ENCODE data around the gene PLK2.

The PLK2 gene

DNA sequence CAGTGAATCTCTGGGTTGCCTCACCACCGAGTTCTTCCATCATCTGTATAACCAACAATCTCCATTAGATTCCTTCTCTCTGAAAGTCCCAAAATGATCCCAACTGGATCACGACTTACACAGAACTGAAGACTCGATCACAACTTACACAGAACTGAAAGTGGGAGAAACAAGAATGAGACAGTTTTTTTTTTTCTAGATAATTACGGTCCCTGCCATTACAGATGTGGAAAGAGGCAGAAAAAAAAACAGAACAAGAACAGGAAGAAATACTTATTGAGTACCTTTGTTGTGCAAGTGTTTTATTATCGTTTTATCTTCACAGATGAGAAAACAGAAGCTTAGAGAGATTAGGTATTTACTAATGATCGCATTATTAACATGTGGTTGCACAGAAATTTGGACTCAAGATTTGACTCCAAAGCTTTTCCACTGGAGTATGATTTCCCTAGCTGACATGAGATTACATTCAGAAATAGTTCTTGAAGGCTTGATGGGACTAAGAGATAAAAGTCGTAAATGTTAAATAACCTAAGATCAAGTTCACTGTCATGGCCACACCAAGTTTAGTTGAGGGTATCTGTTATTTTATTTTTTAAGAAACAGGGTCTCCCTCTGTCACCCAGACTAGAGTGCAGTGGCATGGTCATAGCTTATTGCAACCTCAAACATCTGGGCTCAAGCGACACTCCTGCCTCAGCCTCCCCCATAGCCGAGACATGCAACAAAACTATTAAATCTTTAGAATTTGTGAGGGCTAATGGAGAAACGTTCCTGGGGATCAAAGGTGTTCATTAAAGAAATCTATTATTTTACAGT is 8.9 kb downstream of the PLK2 start:
- DNase-seq (ENCODE audit: low spot score), result no peak

DNA sequence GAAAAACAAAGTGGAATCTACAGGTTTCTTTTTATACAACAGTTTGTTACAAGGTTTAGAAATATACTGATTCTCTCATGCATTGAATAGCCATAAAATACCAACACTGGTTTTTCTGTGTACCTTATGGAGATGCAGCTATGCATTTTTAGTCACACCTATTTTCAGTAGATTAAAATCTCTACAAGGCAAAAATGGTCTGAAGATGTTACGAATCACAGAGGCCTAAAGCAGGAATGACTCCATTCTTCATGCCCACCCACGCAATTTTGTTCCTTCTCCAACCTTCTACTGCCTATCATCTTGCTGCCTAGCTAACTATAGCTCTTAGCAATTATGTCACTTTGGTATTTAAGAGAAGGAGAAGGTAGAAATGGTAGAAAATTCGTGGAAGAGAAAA is 9.9 kb downstream of the PLK2 start:
- DNase-seq (ENCODE audit: low spot score), result no peak

DNA sequence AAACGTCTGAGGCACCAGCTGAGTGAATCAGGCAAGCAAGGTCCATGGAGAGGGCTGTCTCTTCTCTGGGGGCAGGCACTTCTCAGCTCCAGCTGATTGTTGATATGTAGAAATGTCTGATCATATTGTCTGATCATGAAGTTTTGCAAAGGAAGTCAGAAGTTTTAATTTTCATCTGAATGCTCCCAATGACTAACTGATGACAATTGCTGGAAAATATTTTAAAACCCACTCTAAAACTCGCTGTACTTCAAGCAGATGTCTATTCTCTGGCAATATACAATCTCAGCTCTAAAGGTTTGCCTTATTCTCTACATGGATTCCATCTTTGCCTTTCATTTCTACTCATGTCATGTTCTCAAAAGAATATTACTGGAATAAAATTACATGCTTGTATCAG is 12.7 kb downstream of the PLK2 start:
- DNase-seq (ENCODE audit: low spot score), result no peak

DNA sequence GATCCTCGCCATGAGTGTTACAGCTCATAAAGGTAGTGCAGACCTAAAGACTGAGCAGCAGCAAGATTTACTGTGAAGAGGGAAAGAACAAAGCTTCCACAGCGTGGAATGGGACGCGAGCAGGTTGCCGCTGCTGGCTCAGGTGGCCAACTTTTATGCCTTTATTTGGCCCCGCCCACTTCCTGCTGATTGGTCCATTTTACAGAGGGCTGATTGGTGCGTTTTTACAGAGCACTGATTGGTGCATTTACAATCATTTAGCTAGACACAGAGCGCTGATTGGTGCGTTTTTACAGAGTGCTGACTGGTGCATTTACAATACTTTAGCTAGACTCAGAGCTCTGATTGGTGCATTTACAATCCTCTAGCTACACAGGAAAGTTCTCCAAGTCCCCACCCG is 13.9 kb downstream of the PLK2 start:
- no peak for DNase-seq (ENCODE audit: low spot score)

DNA sequence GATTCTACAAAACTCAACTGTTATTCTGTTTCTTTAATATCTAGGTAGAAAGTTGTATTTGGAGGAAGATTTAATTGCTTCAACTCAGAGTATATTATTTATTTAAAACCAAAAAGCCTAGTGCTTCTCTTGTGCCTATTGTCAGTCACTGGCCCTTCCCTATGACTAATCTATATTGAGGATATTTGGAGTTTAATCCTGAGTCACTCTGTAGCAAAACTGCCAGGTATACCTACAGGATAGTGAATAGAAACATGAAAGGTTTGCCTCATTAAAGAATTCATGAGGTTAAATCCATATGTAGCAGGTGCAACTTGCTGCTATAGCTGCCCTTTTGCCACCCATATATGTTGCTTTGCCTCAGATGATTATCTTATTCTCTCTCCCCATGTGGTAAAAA is 15.1 kb downstream of the PLK2 start:
- DNase-seq (ENCODE audit: low spot score), result no peak

DNA sequence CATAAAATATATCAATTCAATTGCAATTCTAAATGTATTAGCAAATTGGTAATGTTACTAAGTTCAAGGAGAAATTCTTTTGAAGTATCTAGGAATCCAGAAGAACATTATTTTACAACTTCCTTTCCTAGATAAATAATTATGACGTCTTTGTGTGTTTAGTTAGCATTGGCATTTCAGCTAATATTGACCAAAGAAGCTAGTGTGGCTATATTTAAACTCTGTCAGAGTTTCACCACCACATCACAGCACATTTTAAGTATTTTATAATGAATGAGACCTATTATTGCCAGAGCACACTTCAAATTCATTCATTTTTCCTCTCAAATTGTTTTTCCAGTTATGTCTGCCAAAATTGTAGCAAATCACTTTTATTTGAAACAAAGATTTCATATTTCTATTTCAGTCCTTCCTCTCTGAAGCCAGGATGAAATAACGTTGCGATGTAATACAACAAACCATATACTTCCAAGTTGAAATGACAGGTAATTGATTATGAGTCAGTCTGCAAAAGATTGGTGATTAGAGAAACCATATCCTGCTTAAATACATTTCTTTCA is 18.9 kb downstream of the PLK2 start:
- DNase-seq (ENCODE audit: low spot score), result no peak

DNA sequence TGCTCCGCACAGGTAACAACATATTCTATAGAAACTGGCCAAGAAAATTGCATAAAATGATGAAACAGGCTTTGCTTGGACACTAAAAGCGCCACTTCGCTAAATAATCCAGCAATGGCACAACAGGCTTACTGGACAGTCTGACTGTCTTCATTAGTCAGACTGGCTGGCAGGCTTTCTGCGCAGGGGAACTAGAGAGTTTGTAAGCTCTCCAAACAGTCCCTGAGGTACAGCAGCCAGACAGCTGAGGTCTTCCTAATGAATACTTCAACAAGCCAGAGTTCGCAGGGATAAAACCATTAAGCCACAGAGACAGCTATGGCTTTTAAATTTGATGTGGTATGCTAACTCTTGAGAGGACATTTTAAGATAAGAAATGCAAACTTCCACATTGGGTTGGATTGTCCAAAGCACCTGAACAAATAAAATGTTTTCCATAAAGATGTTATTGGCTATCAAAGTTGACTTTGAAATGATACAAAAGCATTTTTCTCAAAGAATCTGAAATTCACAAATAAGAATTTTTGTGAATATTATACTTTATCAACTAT is 20.7 kb downstream of the PLK2 start:
- no peak for DNase-seq (ENCODE audit: low spot score)

DNA sequence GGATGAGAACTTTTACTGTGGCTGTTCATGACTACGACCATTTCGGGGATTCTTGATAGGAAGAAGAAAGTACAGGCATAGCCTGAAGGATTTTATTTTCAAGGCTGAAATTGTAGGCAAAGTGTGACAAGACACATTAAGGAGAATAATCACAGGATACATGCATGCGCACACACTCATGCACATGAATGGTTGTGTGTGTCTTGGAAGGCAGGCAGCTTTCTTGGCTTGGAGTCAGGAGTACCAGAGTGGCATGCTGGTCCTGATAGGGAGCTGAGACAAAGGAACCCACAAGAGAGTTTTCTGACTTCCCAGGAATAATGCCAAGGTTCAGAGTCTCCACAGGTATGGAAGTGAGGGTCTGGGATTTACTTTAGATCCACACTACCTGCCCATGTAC is 22.2 kb downstream of the PLK2 start:
- DNase-seq (ENCODE audit: low spot score), result no peak

DNA sequence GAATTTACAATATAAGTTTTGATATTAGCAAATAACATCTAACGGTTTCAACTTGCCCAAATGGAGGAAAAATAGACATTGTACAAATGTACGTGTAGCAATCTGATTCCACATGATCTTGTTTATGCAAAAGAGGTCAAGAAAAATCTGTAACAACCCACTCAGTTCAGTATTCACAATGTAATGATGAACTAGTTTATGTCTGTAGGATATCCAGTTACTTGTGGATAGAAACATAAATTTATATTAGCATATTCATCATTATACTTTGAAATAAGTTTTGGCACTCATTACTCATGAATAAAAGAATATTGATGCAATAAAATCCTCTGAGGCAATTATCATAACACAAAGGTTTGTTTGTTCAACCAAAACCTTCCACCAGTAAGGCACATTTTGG is 28.1 kb downstream of the PLK2 start:
- DNase-seq (ENCODE audit: low spot score), result no peak

DNA sequence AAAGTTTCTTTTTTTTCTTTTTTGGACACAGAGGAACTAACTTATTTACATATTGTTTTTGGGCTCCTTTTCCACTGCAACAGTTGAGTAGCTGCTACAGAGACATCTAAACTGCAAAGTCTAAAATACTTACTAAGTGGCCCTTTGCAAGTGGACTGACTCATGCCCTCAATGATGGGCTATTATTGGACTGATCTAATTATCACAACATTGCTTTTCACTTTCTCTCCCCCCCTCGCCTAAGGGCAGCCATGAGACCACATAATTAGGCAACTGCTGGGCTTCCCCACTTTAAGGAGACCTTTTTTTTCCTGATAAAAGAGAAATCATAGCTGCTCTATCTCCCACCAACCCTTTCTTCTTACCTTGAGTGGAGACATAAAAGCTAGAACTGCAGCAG is 47.0 kb downstream of the PLK2 start:
- DNase-seq (ENCODE audit: low spot score), result no peak

DNA sequence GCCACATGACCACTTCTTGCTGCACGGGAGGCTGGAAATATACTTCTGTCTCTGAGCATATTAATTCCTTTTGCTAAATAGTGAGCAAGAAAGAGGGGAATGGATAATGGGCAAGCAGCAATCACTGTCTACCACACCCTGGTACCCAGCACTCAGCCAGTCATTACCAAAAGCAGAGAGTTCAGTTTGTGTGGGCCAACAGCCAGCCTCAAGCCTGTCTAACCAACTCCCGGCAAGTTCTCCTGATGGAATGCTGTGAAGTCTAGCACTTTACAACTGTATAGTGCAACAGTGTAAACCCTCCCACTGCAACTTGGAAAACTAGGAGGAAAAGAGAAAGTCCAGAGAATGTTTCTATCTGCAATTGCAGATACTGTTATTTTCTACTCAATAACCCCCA is 47.8 kb downstream of the PLK2 start:
- no peak for DNase-seq (ENCODE audit: low spot score)

DNA sequence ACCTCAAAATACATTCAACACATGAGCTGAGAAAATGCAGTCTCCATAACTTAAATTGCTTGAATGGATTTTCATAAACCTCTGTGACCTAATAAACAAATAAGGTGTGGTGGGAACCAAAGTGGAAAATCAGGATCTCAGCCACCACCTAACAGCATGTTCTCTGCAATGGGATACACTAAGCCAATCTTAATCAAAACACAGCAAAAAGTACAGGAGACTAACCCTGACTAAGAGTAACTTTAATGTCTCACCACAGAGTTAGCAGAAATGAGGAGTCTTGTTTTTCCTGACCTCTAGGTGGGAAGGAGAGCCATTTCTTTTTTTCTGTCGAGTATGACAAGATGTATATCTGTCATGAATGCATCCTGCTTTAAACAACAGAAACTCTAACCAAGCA is 48.5 kb downstream of the PLK2 start:
- DNase-seq (ENCODE audit: low spot score), result no peak

DNA sequence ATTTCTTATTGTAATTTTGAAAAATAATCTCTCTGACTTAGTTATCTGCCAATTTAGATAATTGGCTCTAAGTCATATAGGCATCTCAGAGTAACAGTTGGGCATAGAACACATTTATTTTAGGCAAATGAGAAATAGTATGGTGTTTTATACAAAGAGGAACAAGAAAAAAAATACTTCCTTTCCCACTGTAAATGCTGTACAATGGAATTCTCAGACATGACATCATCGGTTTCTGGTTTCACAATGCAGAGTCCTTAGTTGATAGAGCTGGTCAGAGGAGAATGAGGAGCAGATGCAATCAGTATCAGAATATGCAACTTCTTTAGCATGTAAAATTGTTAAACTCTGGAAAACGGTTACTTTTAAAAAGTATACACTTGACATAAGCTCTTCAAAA is 49.4 kb downstream of the PLK2 start:
- DNase-seq (ENCODE audit: low spot score), result no peak

DNA sequence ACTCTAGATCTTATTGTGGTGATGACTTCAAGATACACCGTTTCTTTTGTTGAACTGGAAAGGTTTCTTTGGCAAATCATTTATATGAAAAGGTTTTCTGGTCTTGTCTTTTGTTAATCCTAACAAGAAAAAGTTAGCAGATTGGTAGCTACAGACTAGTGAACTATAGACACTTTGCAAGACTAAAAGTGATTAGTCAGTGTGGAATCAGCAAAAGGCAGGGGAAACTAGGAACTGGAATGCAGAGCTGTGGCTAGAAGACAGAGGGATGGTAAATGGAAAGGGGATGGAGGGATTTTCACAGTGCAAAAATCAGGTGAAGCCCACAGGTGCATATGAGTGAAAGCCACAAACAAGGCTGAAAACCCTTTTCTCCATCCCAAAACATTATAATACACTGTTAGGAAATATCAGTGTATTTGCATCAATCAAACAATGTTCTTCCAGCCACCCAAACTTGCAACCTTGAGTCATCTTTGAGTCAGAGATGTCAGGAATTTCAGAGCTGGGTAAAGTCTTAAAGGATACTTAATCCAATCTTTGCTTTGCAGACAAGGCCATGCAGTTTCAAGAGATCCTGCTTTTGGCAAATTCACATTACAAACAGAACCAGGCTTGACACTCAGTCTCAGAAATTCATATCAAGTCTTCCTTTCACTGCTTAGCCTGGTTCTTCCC is 52.7 kb downstream of the PLK2 start:
- DNase-seq (ENCODE audit: low spot score), result no peak

DNA sequence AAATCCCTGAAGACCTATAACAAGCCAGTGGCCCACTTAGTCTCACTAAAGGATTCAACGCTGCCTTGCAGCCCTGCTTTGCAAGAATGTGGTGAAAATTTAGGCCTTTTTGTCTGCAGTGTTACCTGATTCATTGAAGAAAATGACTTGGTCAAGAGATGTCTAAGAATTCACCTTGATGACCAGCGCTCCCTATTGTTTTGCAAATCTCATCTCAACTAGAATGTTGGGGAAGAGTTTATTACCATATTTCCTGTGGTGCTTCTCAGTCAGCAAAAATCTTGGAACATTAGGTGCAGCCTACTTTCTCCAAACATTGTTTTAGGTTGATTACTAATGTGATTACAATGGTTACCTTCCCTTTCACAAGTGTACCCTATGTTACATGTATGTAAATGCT is 53.5 kb downstream of the PLK2 start:
- no peak for DNase-seq (ENCODE audit: low spot score)

DNA sequence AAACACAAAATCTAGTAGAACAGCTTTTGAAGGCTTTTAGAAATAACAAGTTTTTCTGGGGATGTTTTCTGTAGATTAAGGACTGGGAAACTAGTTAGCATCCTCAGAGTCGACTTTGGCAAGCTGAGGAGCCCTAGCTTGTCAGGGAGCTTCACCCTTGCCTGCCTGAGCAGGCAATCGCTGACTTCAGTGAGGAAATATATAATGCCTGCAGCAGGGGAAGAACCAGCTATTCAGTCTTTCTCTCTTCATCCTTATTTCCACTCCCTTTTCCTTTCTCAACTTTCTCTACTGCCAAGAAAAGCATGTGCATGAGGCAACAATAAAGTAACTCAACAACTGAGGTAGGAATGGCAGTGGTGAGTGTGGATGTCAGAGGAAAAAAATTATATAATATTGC is 54.7 kb downstream of the PLK2 start:
- DNase-seq (ENCODE audit: low spot score), result no peak

DNA sequence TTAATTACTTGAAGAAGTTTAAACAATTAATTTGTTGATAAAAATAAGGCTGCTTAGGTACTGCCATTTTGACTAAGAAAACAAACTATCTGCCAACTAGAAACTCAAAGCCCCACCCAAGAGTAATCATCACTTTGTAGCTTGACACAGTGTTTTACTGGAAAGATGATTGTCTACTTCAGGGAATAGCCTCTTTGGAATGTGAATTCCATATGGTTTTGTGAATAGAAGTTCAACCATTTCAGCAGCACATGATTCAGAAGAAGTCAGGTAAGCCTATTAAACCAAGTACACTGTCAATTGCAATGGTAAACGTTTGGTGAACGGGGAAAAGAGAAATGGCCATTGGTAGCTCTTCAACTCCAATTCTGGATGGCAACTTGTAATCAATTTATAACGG is 55.2 kb downstream of the PLK2 start:
- no peak for DNase-seq (ENCODE audit: low spot score)

All from SK-N-DZ (cell line).